Mesodermal cell (in vitro differentiated cells): ENCODE results near the gene ACVR2A.

ENCODE experiments used
- H3K27ac ChIP-seq: 2 replicates; pipeline ENCODE4 v1.7.0; 2013; ENCODE audit warnings: mild to moderate bottlenecking, low read depth, low read length, moderate library complexity; ENCODE audit not compliant: severe bottlenecking
- H3K36me3 ChIP-seq: 2 replicates; pipeline ENCODE4 v1.7.1; 2013; ENCODE audit warnings: mild to moderate bottlenecking, low read length, moderate library complexity; ENCODE audit not compliant: control insufficient read depth, insufficient read depth
- H3K4me1 ChIP-seq: one replicate; pipeline ENCODE4 v1.7.1; 2013; ENCODE audit warnings: mild to moderate bottlenecking, low read length; ENCODE audit not compliant: insufficient read depth, control insufficient read depth, poor library complexity, severe bottlenecking
- H3K4me3 ChIP-seq: 2 replicates; pipeline ENCODE4 v1.7.0; 2013; ENCODE audit warnings: low read length, control low read depth, mild to moderate bottlenecking; ENCODE audit not compliant: insufficient read depth, poor library complexity, severe bottlenecking; ENCODE audit errors: extremely low read depth
- H3K9me3 ChIP-seq: 2 replicates; pipeline ENCODE4 v1.7.1; 2013; ENCODE audit warnings: mild to moderate bottlenecking, low read length, moderate library complexity; ENCODE audit not compliant: control insufficient read depth
- WGBS, 2 experiments: methylation state at CpG; one replicate each; pipeline ENCODE4 v1.1.5; 2013; ENCODE audit warnings: missing lambda C conversion rate in 2 of 2; ENCODE audit not compliant: insufficient coverage in 2 of 2; 5-methylcytosine and 5-hydroxymethylcytosine counted together

ACVR2A gene

DNA sequence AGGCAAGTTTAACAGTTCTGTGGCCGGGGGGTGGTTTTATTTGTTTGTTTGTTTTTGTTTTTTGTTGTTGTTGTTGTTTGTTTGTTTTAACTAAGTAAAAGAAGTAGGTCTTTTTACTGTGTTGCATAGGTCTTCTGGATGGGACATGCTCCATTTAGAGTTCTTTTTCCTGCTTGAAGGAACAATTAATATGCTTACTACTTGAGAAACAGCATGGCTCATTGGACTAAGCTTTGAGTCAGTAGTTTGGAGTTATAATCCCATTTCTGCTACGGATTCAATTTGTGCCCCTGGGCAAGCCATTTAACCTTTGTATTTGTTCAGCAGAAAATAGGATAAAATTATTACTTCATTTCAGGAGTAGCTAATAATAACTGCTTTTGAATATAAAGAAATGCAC, 8.7 kb upstream of the ACVR2A start:
- Histone ChIP-seq H3K9me3 (no peaks in the 10 kb centered on the region), H3K36me3 (no peaks in the 10 kb centered on the region), H3K4me3 (no peak overlapping the region), H3K27ac (no peak overlapping the region), H3K4me1 (no peaks in the 10 kb centered on the region)
- WGBS, 2 experiments: 78% methylated on average over 2 of the region's 2 CpGs; no CpG with 5 or more reads in 1 of the 2 experiments

DNA sequence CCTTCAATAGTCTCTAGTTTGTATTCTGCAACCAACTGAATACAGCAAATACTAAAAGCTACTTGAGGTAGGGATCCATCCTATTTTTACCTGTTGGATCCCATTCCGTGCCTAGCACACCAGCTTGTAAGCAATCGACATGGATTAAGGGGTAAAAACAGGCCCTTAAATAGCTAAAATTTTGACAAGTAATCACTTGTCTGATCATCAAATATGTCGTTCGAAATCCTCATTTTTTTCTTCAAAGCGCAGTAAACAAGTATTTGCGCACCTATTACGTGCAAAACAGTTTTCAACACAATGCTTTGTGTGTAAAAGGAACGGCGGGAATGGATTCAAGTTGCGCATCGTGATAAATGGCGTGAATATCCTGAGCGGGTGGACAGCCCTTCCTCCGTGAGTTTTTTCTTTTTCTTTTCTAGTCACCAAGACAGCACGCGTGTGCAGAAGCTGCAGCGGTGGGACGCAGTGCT, 1.4 kb upstream of the ACVR2A start:
- H3K36me3 ChIP-seq: no peaks in the 10 kb centered on the region
- WGBS, 2 experiments: 9 to 11% methylated on average over 13 to 14 of the region's 18 CpGs
- no peaks in the 10 kb centered on the region for H3K9me3 ChIP-seq
- H3K4me3 ChIP-seq: peak overlapping the region; percentile 65
- no peaks in the 10 kb centered on the region for H3K4me1 ChIP-seq
- peak overlapping the region; percentile 98 for H3K27ac ChIP-seq

DNA sequence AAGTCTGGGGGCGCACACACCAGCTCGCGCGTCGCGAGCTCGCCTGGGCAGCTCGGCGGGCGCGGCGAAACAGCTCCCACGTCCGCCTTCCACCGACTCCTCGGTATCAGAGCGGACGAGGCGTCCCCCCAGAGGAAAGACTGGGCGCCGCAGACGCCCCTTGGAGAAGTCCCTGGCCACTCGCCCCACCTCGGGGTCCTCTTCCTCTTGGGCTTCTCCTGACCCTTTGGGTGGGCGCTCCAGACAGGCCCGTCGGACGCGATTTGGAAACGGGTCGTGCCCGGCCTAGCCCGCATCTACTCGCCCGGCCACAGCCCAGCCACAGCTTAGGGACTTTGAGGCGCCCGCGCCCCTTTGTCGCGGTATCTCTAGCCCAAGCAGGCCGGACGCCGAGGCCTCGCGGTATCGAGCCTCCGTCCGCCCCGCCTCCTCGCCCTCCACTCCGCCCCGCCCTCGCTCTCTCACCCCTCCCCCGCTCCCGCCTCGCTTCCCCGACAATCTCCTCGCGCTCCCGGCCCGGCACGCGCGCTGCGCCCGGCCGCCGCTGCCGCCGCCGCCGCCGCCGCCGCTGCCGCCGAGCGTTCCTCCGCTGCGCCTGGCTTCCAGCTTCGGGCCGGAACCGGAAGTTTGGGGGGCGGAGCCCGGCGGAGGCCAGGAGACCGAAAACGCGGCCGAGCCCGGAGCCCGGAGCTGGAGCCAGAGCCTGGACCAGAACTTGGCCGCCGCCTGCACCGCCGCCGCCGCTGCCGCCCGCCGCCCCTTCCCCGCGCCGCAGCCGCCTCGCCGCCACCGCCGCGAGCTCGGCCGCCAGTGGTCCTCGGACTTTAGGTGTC, 749 bp upstream of the ACVR2A start:
- no peaks in the 10 kb centered on the region for H3K9me3 ChIP-seq
- H3K4me3 ChIP-seq: peak overlapping the region; percentile 65
- peak overlapping the region; percentile 98 for H3K27ac ChIP-seq
- no peaks in the 10 kb centered on the region for H3K4me1 ChIP-seq
- WGBS, 2 experiments: 0% methylated on average over 66 to 92 of the region's 113 CpGs
- H3K36me3 ChIP-seq: no peaks in the 10 kb centered on the region

DNA sequence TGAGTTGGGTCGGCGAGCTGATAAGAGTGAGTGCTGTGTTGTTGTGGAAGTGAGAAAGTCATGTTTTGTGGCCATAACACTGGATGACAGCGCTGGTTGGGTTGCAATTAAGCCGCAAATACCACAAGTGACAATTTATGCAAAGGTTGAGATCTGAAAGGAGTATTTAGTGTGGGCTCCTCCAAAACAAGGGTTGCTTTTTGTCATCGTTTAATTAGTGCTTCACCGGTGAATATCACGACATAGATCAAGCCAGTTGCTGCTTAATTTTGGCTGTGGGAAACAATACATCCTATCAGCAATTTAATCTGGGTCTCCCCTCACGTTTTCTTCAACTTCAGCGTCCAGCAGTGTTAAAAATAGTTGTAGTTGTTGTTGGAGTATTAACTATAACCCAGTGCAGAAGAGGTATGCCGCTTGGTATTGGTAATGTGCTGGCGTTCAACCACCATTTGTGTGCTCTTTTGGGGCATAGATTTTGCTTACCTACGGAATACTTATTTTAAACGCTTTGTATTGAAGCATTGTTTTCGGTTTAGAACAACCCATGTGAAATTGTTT, 662 bp downstream of the ACVR2A start:
- H3K4me1 ChIP-seq: no peaks in the 10 kb centered on the region
- WGBS, 2 experiments: 0% methylated on average over 4 to 7 of the region's 14 CpGs
- no peaks in the 10 kb centered on the region for H3K9me3 ChIP-seq
- no peak overlapping the region for H3K27ac ChIP-seq
- H3K4me3 ChIP-seq: peak overlapping the region; percentile 65
- no peaks in the 10 kb centered on the region for H3K36me3 ChIP-seq

DNA sequence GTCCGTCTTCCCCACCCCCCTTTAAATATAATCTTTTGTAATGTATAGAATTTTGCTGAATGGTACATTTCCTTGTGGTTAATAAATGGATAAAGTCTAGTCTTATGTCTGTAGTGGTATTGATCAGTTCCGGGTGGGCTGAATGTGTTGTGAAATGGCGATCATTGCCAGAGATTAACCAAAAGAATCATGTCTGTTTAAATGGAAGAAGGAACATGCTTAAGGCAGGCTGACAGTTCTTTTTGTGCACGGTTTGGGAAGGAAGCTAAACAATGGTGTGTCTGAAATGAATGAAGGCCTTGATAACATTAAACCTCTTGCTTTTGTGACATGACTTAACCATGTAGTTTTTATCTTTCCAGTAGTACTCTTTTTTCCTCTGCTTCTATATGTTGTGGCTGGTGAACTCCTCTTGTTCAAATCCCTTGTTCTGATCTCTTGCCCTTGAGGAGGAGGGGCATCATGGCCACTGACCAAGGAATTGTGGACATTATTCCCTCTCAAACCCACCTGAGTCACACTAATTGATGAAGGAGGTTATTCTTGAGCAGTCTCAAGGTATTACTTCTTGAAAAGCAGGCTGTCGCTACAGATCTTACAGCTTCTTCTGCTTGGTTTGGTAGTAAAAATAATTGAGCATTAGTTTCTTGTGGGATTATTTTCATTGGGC, 1.7 kb downstream of the ACVR2A start:
- Histone ChIP-seq H3K4me3 (peak overlapping the region; percentile 65), H3K27ac (no peak overlapping the region), H3K36me3 (no peaks in the 10 kb centered on the region), H3K4me1 (no peaks in the 10 kb centered on the region), H3K9me3 (no peaks in the 10 kb centered on the region)
- WGBS, 2 experiments: 54 to 63% methylated on average over 4 of the region's 5 CpGs

DNA sequence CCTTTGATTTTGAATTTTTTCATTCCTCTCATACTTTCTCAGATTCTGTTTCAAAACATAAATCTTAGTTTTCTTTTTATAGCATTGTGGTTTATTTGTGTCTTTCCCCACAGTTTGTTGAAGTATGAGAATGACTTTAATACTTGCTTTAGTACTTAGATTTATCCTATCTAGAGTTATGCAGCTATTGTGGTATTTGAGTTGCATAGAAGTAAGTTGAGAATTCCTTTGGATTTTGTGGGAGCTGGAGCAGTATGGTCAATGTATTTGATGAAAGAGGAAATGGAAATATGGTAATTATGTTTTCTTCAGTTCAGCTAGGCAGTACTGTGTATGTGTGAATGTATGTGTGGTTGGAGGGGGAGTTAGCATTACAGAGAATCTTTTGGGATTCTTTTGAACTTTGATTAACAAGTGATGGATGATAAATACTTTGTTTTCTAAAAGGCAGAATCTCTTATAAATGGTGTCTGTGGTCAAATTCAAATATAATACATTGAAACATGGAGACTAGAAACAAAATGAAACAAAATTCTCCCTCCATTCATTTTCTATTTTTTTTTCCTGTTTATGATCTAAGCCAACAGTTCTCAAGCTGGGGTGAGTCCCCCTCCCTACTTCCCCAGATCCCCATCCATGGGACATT, 3.0 kb downstream of the ACVR2A start:
- Histone ChIP-seq H3K9me3 (no peaks in the 10 kb centered on the region), H3K27ac (no peak overlapping the region), H3K36me3 (no peaks in the 10 kb centered on the region), H3K4me3 (no peak overlapping the region), H3K4me1 (no peaks in the 10 kb centered on the region)

DNA sequence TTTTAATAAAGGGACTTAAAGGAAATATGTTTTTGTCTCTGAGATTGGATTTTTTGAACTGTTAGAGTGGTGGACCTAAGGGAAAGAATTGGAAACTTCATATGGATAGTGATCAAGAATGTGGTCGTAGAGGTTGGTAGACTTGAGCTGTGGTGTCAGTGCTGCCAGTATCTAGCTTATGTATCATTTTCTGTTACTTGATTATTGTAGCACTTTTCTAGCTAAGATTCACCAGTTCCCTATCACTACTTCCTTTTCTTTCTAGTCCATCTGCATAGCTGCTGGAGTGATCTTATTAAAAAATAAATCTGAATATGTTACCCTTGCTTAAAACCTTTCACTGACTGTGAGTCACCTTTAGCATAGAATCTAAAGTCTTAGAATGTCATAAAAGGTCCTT, 6.0 kb downstream of the ACVR2A start:
- Histone ChIP-seq H3K27ac (no peak overlapping the region), H3K4me3 (no peak overlapping the region), H3K9me3 (no peaks in the 10 kb centered on the region), H3K36me3 (no peaks in the 10 kb centered on the region), H3K4me1 (no peaks in the 10 kb centered on the region)
- no CpG with 5 or more reads among the region's 1 CpG for WGBS, 2 experiments

DNA sequence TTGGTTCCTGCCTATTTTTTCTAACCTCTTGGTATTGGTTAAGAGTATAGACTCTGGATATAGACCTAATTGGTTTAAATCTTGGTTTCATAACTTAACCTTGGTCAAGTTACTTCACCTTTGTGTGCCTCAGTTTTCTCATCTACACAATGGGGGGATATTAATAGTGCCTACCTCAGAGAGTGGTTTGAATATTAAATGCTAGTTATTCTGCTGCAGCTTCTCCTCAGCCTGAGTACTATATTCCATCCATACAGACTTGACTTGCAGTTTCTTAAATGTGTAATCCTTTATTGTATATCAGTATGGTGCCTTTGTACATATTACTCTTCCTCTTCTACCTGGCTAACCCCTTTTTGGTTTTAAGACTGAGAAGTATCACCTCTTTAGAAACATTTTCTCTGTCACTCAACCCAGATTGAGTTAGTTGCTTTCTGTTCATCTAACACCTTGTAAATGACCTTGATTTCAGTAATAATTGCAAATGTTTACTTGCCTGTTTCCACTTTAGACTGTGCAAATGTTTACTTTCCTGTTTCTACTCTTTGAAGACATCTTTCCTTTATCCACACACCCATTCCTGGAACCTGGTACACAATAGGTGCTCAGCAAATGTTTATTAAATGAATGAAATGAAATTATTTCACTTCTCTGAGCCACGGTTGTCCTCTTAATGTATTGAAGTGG, 6.6 kb downstream of the ACVR2A start:
- no peaks in the 10 kb centered on the region for H3K4me1 ChIP-seq
- H3K27ac ChIP-seq: no peak overlapping the region
- no peak overlapping the region for H3K4me3 ChIP-seq
- no peaks in the 10 kb centered on the region for H3K9me3 ChIP-seq
- WGBS, 2 experiments: no CpG with 5 or more reads among the region's 1 CpG
- no peaks in the 10 kb centered on the region for H3K36me3 ChIP-seq

DNA sequence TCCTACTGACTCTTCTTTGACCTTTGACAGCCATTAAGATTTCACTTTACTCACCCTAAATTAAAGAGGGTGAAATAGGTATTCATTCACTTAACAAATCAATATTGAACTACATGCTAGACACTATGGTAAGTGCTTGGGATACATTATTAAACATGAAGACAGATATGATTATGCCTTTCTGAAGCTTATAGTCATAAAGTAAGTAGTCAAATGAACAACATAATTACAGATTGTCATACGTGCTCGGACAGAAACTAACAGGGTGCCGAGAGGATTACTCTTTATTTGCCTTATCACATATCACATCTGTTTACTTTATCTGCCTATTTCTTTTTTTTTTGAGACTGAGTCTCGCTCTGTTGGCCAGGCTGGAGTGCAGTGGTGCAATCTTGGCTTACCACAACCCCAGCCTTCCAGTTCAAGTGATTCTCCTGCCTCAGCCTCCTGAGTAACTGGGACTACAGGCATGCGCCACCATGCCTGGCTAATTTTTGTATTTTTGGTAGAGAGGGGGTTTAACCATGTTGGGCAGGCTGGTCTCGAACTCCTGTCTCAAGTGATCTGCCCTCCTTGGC, 9.8 kb downstream of the ACVR2A start:
- WGBS, 2 experiments: 96 to 100% methylated on average over 2 to 5 of the region's 6 CpGs

DNA sequence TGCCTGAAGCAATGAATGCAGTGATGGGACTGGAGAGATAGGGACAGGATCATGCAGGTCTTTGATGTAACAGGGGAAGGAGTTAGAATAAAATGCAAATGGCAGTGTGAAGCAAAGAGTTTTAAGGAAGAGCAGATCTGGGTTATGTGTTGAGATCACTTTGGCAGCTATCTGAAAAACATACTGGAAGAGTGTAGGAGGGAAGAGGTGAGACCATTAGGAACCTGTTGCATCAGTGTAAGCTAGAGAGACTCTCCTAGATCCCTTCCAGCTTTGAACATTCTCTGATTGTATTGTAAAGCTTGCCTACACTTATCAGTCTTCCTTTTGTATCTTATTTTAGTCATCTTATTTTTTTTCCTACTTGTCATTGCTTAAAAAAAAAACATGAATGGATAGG, 10.5 kb downstream of the ACVR2A start:
- H3K9me3 ChIP-seq: no peaks in the 10 kb centered on the region
- H3K27ac ChIP-seq: no peak overlapping the region
- peaks cover 6% of the 10 kb centered on the region for H3K4me1 ChIP-seq
- H3K36me3 ChIP-seq: no peaks in the 10 kb centered on the region
- H3K4me3 ChIP-seq: no peak overlapping the region

More for the DNA sequence above, 9.8 kb downstream of the ACVR2A start:
- no peak overlapping the region for H3K4me3 ChIP-seq
- no peaks in the 10 kb centered on the region for H3K9me3 ChIP-seq
- H3K36me3 ChIP-seq: no peaks in the 10 kb centered on the region
- peaks cover under 1% of the 10 kb centered on the region for H3K4me1 ChIP-seq
- H3K27ac ChIP-seq: no peak overlapping the region
